ENCODE measurements around the gene GALNT6.

DNA sequence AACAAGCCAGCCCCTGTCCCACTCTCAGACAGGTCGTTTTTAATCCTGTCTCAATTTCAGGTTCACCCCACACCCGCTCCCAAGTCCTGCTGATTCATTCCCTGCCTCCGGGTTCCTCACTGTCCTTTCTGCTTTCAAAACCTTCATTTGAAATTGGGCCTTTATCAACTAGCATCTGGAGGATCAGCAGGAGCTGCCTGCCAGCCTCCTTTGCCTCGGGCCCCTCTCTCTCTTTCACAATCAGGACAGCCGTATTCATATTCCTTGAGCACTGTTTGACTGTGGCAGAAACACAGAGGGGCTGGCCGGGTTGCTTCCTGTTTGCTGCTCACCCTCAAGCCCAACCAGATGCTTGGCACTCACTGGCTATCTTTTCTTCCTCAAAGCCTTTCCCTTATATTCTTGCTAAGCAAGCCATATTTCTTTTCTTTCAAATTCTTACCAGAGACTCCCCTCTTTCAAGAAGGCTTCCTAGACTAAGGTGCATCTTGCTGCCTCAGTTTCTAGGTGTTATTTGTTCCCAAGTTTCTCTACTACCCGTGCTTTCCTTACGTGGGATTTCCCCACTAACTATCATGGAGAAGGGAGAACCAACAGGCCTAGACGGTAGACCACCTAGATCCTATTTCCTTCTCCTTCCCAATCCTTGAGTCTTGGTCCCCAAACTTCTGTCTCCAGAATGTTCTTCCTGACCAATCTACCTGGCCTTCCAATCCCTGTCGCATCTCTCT, 3.0 kb downstream of the GALNT6 start:
- TF ChIP-seq POLR2A (IDR thresholded peaks at IDR 0.05): no peak
- TF ChIP-seq, protein P1, sequence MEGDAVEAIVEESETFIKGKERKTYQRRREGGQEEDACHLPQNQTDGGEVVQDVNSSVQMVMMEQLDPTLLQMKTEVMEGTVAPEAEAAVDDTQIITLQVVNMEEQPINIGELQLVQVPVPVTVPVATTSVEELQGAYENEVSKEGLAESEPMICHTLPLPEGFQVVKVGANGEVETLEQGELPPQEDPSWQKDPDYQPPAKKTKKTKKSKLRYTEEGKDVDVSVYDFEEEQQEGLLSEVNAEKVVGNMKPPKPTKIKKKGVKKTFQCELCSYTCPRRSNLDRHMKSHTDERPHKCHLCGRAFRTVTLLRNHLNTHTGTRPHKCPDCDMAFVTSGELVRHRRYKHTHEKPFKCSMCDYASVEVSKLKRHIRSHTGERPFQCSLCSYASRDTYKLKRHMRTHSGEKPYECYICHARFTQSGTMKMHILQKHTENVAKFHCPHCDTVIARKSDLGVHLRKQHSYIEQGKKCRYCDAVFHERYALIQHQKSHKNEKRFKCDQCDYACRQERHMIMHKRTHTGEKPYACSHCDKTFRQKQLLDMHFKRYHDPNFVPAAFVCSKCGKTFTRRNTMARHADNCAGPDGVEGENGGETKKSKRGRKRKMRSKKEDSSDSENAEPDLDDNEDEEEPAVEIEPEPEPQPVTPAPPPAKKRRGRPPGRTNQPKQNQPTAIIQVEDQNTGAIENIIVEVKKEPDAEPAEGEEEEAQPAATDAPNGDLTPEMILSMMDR (IDR thresholded peaks at IDR 0.05): no peak

All from testis (tissue), 2 donors.